ENCODE results near the gene ITGAX.

DNA sequence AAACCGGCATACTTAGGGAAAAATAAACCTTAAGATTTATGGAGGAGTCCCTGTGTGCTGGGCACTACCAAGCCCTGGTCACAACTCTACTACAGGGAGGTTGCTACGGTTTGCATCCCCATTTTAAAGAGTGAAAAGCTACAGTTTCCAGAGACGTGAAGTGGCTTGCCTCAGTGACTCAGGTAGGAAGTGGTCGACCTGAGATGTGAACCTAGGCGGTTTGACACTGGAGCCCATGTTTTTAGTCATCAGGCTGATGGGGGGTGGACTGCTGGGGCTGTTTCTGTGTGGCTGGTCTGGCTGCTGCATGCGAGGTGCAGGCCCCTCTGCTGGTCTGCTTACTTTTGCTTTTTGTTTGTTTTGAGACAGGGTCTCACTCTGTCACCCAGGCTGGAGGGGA, 66.6 kb downstream of the ITGAX start:
- TF ChIP-seq, protein P1, sequence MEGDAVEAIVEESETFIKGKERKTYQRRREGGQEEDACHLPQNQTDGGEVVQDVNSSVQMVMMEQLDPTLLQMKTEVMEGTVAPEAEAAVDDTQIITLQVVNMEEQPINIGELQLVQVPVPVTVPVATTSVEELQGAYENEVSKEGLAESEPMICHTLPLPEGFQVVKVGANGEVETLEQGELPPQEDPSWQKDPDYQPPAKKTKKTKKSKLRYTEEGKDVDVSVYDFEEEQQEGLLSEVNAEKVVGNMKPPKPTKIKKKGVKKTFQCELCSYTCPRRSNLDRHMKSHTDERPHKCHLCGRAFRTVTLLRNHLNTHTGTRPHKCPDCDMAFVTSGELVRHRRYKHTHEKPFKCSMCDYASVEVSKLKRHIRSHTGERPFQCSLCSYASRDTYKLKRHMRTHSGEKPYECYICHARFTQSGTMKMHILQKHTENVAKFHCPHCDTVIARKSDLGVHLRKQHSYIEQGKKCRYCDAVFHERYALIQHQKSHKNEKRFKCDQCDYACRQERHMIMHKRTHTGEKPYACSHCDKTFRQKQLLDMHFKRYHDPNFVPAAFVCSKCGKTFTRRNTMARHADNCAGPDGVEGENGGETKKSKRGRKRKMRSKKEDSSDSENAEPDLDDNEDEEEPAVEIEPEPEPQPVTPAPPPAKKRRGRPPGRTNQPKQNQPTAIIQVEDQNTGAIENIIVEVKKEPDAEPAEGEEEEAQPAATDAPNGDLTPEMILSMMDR (IDR thresholded peaks at IDR 0.05), result no peak
- TF ChIP-seq POLR2A (IDR thresholded peaks at IDR 0.05), result no peak

Measured in thyroid gland (tissue), 4 donors.